GM19025 (cell line): Measurements from ENCODE around the gene RNF114.

ENCODE experiments used
- ATAC-seq: cut with Tn5 transposase; IDR thresholded peaks from one replicate; pipeline ENCODE4 v1.9.1; 2021; ENCODE audit warnings: mild to moderate bottlenecking, low read depth, moderate library complexity; ENCODE audit not compliant: unreplicated experiment

The RNF114 gene

DNA sequence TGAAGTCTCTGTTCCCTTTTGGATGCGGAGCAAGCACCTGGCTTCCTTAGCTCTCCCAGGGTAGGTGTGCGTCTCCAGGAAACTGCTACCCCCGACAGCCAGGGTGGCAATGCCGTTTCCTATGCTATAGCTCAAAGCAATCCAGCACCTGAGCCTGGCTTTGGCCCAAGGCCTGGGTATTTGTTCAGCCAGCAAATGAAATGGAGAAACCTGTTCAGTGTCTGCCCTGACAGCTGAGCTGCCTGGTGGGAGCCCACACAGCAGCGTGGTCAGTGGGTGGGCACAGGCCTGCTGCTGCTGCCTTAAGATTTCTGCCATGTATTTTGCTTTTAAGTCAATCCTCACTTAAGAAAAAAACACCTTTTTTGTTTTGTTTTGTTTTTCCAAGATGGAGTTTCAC is 34.6 kb upstream of the RNF114 start:
- no peak for ATAC-seq

DNA sequence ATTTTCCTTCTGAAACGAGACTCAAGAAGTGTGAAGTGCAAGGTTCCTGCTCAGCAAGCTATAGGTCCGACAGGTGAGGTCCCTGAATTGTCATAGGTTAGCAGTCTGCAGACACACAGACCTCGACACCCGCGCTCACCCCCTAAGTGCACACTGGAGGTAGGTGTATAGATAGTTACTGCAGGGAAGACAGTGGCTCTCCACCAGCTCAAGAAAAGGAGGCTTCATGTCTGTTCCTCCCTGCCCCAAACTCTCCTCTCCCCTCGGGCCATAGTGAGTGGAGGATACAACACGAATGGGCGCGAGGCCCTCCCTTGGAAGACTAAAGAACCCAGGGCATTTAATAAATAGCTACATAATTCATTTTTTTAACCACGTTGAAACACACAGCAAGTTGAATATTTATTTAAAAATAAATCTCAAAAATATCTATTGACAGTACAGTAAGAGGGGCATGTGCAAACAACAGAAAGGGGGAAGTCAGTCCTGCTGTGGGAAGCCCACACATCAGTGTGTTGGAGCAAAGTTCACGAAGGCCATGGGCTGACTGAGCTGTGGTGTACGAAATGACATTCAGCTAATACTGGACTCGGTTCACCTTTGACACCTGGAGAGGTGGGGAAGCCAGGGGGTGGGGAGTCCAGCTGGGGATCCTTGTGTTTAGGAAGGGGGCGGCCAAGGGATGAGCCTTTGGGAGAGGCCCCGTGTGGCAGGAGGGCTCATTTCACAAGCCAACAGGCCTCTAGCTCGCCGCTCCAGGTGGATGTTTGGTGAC is 31.6 kb upstream of the RNF114 start:
- no peak for ATAC-seq

DNA sequence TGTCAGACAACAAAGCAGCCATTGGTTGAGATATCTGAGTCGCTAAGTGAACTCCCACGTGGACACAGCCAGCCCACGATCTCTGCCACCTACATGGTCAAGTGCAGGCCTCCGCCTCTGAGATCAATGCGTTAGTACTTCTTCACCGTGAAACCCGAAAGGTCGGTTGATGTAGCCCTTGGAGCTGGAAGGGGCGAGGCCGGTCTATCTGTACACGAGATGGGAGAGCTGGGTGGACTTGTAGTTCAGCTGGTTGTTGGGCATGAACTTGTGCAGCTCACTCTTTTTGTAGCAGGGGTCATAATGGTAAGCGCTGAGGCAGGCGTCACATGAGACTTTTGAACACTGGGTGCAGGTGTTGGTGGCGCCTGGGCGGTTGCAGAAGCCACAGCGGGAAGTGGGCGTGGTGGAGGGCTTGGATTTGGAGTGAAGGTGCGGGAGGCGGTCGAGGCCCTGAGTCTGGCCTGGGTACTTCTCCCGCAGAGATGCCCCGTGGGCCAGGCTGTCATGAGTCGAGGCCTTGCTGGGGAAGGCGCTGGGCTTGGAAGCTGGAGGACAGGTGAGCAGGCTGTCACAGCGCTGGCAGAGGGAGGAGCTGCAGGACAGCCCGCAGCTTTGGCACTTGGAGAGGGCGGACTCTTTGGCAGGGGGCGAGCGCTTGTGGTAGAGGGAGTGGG is 30.6 kb upstream of the RNF114 start:
- no peak for ATAC-seq

DNA sequence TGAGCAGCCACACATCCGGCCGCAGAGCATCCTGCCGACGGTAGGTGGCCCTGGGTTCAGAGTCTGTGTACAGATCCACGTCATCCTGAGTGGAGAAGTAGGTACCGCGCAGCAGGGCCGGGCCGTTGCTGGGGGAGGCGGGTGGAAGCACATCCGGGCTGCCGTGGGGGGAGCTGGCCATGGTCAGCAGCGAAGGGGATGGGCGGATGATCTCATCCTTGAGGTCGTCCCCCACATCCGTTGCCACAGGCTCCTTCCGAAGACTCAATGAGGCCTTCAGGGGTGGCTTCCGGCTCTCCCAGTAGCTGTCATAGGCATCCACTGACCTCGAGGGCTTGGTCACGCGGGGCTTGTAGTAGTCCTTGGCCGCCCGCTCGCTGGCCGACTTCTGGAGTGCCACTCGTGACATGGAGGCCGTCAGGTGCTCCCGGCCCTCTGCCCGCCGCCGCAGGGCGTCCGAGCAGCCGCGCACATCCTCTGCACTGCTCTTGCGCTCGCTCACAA is 30.0 kb upstream of the RNF114 start:
- ATAC-seq = no peak

DNA sequence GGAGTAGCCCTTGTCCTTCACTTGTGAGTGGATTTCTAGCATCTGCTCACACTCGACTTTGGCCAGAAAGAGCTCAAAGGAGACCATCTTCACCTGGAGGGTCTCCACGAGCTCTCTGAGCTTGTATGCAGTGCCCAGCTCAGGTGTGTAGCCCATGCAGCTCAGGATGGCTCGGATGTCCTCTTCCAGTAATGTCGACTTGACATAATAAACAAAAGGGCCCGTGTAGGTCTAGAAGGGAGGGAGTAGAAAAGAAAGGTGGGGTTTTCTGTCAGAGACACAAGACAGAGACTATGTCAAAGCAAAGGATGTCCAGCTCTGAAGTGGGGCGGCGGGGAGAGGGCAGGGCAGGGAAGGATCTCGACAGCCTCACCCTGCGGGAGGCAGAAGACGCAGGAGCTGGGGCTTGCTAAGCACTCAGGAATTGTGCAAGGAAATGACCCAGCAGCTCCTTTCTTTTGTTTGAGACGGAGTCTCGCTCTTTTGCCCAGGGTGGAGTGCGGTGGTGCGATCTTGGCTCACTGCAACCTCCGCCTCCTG is 29.5 kb upstream of the RNF114 start:
- ATAC-seq = no peak

GRCh38 chr20:49907405-49908257 is 28.6 kb upstream of the RNF114 start:
- ATAC-seq = no peak

- no peak for ATAC-seq
These were observed 28.0 kb upstream of the RNF114 start for GRCh38 chr20:49908258-49908565.

GRCh38 chr20:49909499-49910339 is 26.5 kb upstream of the RNF114 start:
- no peak for ATAC-seq

- no peak for ATAC-seq
These were observed 25.9 kb upstream of the RNF114 start for GRCh38 chr20:49910340-49910706.

- no peak for ATAC-seq
These were observed 22.7 kb upstream of the RNF114 start for GRCh38 chr20:49913399-49914047.

GRCh38 chr20:49914310-49915117 is 21.7 kb upstream of the RNF114 start:
- ATAC-seq = no peak

GRCh38 chr20:49915118-49915379 is 21.1 kb upstream of the RNF114 start:
- ATAC-seq = peak; percentile 4

- peak; percentile 86 for ATAC-seq
These were observed 20.6 kb upstream of the RNF114 start, which contains the start of gene SPATA2 for GRCh38 chr20:49915380-49916145. Gene SPATA2 (minus strand): TSS chr20:49915529. CDS start chr20:49908490, 7,039 bp downstream.

GRCh38 chr20:49916146-49917002 is 19.8 kb upstream of the RNF114 start:
- ATAC-seq = no peak

DNA sequence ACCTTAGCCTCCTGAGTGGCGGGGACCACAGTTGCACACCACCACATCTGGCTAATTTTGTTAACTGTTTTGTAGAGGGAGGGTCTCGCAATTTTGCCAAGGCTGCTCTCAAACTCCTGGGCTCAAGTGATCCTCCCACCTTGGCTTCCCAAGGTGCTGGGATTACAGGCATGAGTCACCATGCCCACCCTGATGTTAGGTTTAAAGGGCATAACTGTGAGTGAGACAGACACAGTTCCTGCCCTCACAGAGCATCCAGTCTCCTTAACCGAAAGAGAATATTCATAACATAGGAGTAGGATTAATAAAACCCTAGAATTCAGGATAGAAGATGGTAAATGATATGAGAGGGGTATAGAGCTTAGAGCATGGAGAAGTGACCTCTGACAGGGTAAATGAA is 17.8 kb upstream of the RNF114 start:
- no peak for ATAC-seq

DNA sequence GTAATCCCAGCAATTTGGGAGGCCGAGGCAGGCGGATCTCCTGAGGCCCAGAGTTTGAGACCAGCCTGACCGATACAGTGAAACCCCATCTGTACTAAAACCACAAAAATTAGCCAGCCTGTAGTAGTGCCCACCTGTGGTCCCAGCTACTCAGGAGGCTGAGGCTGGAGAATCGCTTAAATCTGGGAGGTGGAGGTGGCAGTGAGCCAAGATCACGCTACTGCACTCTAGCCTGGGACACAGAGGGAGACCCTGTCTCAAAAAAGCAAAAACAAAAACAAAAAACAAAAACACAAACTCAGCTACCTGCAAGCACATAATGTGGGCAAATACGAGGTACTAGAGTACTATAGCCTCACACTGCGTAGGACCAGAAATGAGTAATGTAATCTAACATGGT is 17.2 kb upstream of the RNF114 start:
- ATAC-seq = no peak

- no peak for ATAC-seq
These were observed 16.7 kb upstream of the RNF114 start for GRCh38 chr20:49919461-49919860.
